PC-3 (cell line): ENCODE measurements around the gene CTRL.

Experiments used
- EZH2 ChIP-seq: fragments of 300-600 bp; sonication (generic); IDR thresholded peaks from one replicate; pipeline ENCODE4 v1.6.1; 2017; ENCODE audit warnings: antibody characterized with exemption, mild to moderate bottlenecking, low read length; ENCODE audit not compliant: unreplicated experiment
- TF ChIP-seq, protein P1 (sequence below): fragments of 300-600 bp; sonication (generic); conservative IDR thresholded peaks from 2 replicates; pipeline ENCODE4 v1.5.1; 2017; ENCODE audit warnings: antibody characterized with exemption, low read depth, mild to moderate bottlenecking, low read length

DNA sequence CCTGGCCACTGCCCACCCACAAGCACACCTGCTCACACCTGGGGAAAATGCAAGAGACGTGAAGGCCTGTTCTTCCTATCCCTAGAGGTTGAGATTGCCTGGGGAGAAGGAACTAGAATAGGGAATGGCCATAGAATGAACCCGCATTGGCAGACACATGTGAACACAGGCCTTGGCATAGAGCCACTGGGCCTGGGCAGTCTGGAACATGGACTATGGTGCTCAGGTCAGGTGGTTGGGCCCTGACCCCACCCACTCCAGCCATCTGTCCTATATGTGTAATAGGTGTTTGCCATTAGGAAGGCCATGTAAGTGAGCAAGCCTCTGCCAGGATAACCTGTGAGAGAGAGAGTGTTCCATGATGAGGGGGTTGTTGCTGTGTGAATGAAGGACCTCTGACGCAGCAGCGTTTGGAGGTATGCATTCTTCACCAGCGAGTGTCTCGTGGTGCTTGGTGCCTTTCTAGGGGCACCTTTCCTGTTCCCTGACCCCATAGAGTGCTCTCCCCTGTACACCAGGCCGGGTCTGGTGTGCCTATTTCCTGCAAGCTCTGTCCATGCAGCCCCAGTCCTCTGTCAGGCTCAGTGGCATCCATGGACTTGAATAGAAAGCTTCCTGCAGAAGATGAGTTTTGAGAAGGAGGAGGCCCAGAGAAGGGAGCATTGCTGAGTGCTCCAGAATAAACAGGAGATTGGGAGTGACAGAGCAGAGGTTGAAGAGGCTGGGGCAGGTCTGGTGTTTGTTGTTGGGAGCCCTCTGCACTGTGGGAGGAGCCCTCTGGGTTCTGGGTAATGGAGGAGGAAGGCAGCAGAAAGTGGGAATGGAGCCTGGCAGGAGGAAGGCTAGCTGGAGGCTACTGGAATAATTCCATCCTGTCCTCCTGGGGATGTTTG, 15.6 kb downstream of the CTRL start:
- TF ChIP-seq, protein P1, sequence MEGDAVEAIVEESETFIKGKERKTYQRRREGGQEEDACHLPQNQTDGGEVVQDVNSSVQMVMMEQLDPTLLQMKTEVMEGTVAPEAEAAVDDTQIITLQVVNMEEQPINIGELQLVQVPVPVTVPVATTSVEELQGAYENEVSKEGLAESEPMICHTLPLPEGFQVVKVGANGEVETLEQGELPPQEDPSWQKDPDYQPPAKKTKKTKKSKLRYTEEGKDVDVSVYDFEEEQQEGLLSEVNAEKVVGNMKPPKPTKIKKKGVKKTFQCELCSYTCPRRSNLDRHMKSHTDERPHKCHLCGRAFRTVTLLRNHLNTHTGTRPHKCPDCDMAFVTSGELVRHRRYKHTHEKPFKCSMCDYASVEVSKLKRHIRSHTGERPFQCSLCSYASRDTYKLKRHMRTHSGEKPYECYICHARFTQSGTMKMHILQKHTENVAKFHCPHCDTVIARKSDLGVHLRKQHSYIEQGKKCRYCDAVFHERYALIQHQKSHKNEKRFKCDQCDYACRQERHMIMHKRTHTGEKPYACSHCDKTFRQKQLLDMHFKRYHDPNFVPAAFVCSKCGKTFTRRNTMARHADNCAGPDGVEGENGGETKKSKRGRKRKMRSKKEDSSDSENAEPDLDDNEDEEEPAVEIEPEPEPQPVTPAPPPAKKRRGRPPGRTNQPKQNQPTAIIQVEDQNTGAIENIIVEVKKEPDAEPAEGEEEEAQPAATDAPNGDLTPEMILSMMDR, result no peak
- no peak for TF ChIP-seq EZH2
